ENCODE measurements around the gene MBNL1.
A peak's percentile ranks its signal among the peaks of the same experiment; 100 is the strongest.

MBNL1 gene

GRCh38 chr3:152251916-152252315 lies 16.8 kb upstream of the MBNL1 start:
- DNase-seq (ENCODE audit: insufficient read length, low spot score): no peak
- no peak for FAIRE-seq

- DNase-seq (ENCODE audit: insufficient read length, low spot score): no peak
- FAIRE-seq: peak; percentile 14
These were observed 16.0 kb upstream of the MBNL1 start for GRCh38 chr3:152252755-152253154.

- FAIRE-seq (no peak), DNase-seq (ENCODE audit: insufficient read length, low spot score) (no peak)
These were observed 15.2 kb upstream of the MBNL1 start for GRCh38 chr3:152253514-152253913.

GRCh38 chr3:152254041-152254440 lies 14.7 kb upstream of the MBNL1 start:
- peak; percentile 77 for FAIRE-seq

GRCh38 chr3:152255290-152255689 lies 13.4 kb upstream of the MBNL1 start:
- FAIRE-seq (no peak), DNase-seq (ENCODE audit: insufficient read length, low spot score) (no peak)

More at GRCh38 chr3:152254041-152254440, 14.7 kb upstream of the MBNL1 start:
- DNase-seq (ENCODE audit: insufficient read length, low spot score): no peak

GRCh38 chr3:152256851-152257562 lies 11.7 kb upstream of the MBNL1 start:
- FAIRE-seq (no peak), DNase-seq (ENCODE audit: insufficient read length, low spot score) (no peak)

GRCh38 chr3:152257563-152258035 lies 11.1 kb upstream of the MBNL1 start:
- FAIRE-seq (peak; percentile 95), DNase-seq (ENCODE audit: insufficient read length, low spot score) (no peak)

- DNase-seq (ENCODE audit: insufficient read length, low spot score) (no peak), FAIRE-seq (peak; percentile 79)
These were observed 10.0 kb upstream of the MBNL1 start for GRCh38 chr3:152258448-152259393.

- DNase-seq (ENCODE audit: insufficient read length, low spot score) (no peak), FAIRE-seq (peak; percentile 67)
These were observed 9.3 kb upstream of the MBNL1 start for GRCh38 chr3:152259468-152259867.

- no peak for FAIRE-seq
- no peak for DNase-seq (ENCODE audit: insufficient read length, low spot score)
These were observed 8.7 kb upstream of the MBNL1 start for GRCh38 chr3:152260026-152260425.

GRCh38 chr3:152260529-152260928 lies 8.2 kb upstream of the MBNL1 start:
- DNase-seq (ENCODE audit: insufficient read length, low spot score) (no peak), FAIRE-seq (no peak)

- no peak for FAIRE-seq
- DNase-seq (ENCODE audit: insufficient read length, low spot score): no peak
These were observed 7.4 kb upstream of the MBNL1 start for GRCh38 chr3:152261329-152261728.

GRCh38 chr3:152263711-152264110 lies 5.0 kb upstream of the MBNL1 start:
- DNase-seq (ENCODE audit: insufficient read length, low spot score): no peak
- no peak for FAIRE-seq

GRCh38 chr3:152264378-152264777 lies 4.4 kb upstream of the MBNL1 start:
- DNase-seq (ENCODE audit: insufficient read length, low spot score) (no peak), FAIRE-seq (no peak)

- no peak for DNase-seq (ENCODE audit: insufficient read length, low spot score)
- FAIRE-seq: peak; percentile 35
These were observed 2.3 kb upstream of the MBNL1 start for GRCh38 chr3:152266221-152266995.

GRCh38 chr3:152267831-152268554 lies 736 bp upstream of the MBNL1 start:
- FAIRE-seq: peak; percentile 92
- DNase-seq (ENCODE audit: insufficient read length, low spot score): no peak

GRCh38 chr3:152269056-152269830 lies 514 bp downstream of the MBNL1 start:
- no peak for FAIRE-seq
- DNase-seq (ENCODE audit: insufficient read length, low spot score): no peak

- DNase-seq (ENCODE audit: insufficient read length, low spot score): no peak
- peak; percentile 39 for FAIRE-seq
These were observed 1.4 kb downstream of the MBNL1 start for GRCh38 chr3:152269831-152270734.

All from GM19239 (cell line).